Neural cell (in vitro differentiated cells): ENCODE measurements around the gene SRP54.

Experiments
- EP300 ChIP-seq: fragments of 450-650 bp; conservative IDR thresholded peaks from 2 replicates; pipeline ENCODE4 v1.6.1; 2014; ENCODE audit warnings: antibody characterized with exemption, mild to moderate bottlenecking, moderate library complexity; ENCODE audit not compliant: poor library complexity, severe bottlenecking
- EZH2 ChIP-seq: fragments of 200-600, 300-800 bp; shearing (Covaris generic), sonication (generic); IDR thresholded peaks from 2 replicates; pipeline ENCODE4 v1.6.1; 2014; ENCODE audit warnings: antibody characterized with exemption, low read length, borderline replicate concordance, mild to moderate bottlenecking; ENCODE audit not compliant: insufficient read depth, poor library complexity, severe bottlenecking
- POLR2AphosphoS5 ChIP-seq: IDR thresholded peaks from 2 replicates; pipeline ENCODE4 v1.6.1; 2012
- RAD21 ChIP-seq: fragments of 450-650 bp; conservative IDR thresholded peaks from 2 replicates; pipeline ENCODE4 v1.6.1; 2014; ENCODE audit warnings: antibody characterized with exemption, mild to moderate bottlenecking, moderate library complexity
- TAF1 ChIP-seq: IDR thresholded peaks from 2 replicates; pipeline ENCODE4 v1.6.1; 2012; ENCODE audit warnings: low read depth
- TF ChIP-seq, protein P1 (sequence below): fragments of 450-650 bp; IDR thresholded peaks from 2 replicates; pipeline ENCODE4 v1.5.1; 2014; ENCODE audit warnings: antibody characterized with exemption, mild to moderate bottlenecking, moderate library complexity; ENCODE audit not compliant: poor library complexity, severe bottlenecking
- TF ChIP-seq, protein P2 (sequence below): IDR thresholded peaks from 2 replicates; pipeline ENCODE4 v1.6.1; 2012; ENCODE audit warnings: borderline replicate concordance

- TF ChIP-seq, protein P1, sequence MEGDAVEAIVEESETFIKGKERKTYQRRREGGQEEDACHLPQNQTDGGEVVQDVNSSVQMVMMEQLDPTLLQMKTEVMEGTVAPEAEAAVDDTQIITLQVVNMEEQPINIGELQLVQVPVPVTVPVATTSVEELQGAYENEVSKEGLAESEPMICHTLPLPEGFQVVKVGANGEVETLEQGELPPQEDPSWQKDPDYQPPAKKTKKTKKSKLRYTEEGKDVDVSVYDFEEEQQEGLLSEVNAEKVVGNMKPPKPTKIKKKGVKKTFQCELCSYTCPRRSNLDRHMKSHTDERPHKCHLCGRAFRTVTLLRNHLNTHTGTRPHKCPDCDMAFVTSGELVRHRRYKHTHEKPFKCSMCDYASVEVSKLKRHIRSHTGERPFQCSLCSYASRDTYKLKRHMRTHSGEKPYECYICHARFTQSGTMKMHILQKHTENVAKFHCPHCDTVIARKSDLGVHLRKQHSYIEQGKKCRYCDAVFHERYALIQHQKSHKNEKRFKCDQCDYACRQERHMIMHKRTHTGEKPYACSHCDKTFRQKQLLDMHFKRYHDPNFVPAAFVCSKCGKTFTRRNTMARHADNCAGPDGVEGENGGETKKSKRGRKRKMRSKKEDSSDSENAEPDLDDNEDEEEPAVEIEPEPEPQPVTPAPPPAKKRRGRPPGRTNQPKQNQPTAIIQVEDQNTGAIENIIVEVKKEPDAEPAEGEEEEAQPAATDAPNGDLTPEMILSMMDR = no peak
- TF ChIP-seq EZH2 = no peak
- TF ChIP-seq POLR2AphosphoS5 = no peak
- TF ChIP-seq TAF1 = no peak
- no peak for TF ChIP-seq EP300
- no peak for TF ChIP-seq RAD21
- TF ChIP-seq, protein P2, sequence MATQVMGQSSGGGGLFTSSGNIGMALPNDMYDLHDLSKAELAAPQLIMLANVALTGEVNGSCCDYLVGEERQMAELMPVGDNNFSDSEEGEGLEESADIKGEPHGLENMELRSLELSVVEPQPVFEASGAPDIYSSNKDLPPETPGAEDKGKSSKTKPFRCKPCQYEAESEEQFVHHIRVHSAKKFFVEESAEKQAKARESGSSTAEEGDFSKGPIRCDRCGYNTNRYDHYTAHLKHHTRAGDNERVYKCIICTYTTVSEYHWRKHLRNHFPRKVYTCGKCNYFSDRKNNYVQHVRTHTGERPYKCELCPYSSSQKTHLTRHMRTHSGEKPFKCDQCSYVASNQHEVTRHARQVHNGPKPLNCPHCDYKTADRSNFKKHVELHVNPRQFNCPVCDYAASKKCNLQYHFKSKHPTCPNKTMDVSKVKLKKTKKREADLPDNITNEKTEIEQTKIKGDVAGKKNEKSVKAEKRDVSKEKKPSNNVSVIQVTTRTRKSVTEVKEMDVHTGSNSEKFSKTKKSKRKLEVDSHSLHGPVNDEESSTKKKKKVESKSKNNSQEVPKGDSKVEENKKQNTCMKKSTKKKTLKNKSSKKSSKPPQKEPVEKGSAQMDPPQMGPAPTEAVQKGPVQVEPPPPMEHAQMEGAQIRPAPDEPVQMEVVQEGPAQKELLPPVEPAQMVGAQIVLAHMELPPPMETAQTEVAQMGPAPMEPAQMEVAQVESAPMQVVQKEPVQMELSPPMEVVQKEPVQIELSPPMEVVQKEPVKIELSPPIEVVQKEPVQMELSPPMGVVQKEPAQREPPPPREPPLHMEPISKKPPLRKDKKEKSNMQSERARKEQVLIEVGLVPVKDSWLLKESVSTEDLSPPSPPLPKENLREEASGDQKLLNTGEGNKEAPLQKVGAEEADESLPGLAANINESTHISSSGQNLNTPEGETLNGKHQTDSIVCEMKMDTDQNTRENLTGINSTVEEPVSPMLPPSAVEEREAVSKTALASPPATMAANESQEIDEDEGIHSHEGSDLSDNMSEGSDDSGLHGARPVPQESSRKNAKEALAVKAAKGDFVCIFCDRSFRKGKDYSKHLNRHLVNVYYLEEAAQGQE = no peak
Measured at GRCh38 chr14:34944744-34945143, 38.0 kb upstream of the SRP54 start.
